ENCODE data around the gene IL21R. TPM values are rescaled to one million over a fixed set of nuclear protein-coding genes. Genes with fewer than 3 reads are reported as not detected.

The IL21R gene
- total RNA-seq, 1 donor from 2014 or later, result 1.6 TPM

DNA sequence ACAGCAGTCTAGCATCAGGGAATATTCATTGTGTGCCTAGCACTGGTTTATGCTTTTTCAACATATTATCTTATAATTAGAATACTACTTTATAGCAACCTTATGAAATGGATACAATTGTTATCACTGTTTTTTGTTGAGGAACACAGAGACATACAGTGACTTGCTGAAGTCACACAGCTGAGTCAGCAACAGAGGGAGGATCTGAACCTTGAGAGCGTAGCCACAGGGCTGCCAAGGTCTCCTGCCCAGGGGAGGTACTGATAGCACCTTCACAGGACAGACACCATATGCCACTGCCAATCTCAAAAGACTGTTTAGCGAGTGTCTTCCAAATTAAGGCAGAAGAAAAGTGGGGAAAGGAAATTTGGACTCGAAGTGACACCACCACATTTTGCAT is 84.8 kb downstream of the IL21R start:
- TF ChIP-seq CTCF (IDR thresholded peaks at IDR 0.05; ENCODE audit: insufficient read depth, low read length, poor library complexity, severe bottlenecking), result no peak
- peaks cover 14% of the 10 kb centered on the region for H3K36me3 ChIP-seq (ENCODE audit: control insufficient read depth, insufficient read depth, low read length)

GRCh38 chr16:27489421-27489820 is 87.4 kb downstream of the IL21R start:
- H3K36me3 ChIP-seq (ENCODE audit: control insufficient read depth, insufficient read depth, low read length), result peaks cover 4% of the 10 kb centered on the region
- H3K4me3 ChIP-seq (ENCODE audit: low read depth, low read length), result no peak overlapping the region
- H3K27me3 ChIP-seq (ENCODE audit: control insufficient read depth, insufficient read depth, low read length), result no peaks in the 10 kb centered on the region
- TF ChIP-seq CTCF (IDR thresholded peaks at IDR 0.05; ENCODE audit: insufficient read depth, low read length, poor library complexity, severe bottlenecking), result no peak
- no peak for DNase-seq (ENCODE audit: low read depth)

More for the DNA sequence above, 84.8 kb downstream of the IL21R start:
- DNase-seq (ENCODE audit: low read depth), result no peak
- Histone ChIP-seq H3K27me3 (ENCODE audit: control insufficient read depth, insufficient read depth, low read length) (no peaks in the 10 kb centered on the region), H3K4me3 (ENCODE audit: low read depth, low read length) (no peak overlapping the region)

- no peak for TF ChIP-seq CTCF (IDR thresholded peaks at IDR 0.05; ENCODE audit: insufficient read depth, low read length, poor library complexity, severe bottlenecking)
Measured at GRCh38 chr16:27489906-27490305, 87.9 kb downstream of the IL21R start.

GRCh38 chr16:27491894-27492587 is 90.1 kb downstream of the IL21R start:
- TF ChIP-seq CTCF (IDR thresholded peaks at IDR 0.05; ENCODE audit: insufficient read depth, low read length, poor library complexity, severe bottlenecking), result no peak
- no peaks in the 10 kb centered on the region for H3K27me3 ChIP-seq (ENCODE audit: control insufficient read depth, insufficient read depth, low read length)
- H3K36me3 ChIP-seq (ENCODE audit: control insufficient read depth, insufficient read depth, low read length), result peaks cover 4% of the 10 kb centered on the region
- no peak overlapping the region for H3K4me3 ChIP-seq (ENCODE audit: low read depth, low read length)
- DNase-seq (ENCODE audit: low read depth), result no peak

More at GRCh38 chr16:27489906-27490305, 87.9 kb downstream of the IL21R start:
- Histone ChIP-seq H3K36me3 (ENCODE audit: control insufficient read depth, insufficient read depth, low read length) (peaks cover 6% of the 10 kb centered on the region), H3K27me3 (ENCODE audit: control insufficient read depth, insufficient read depth, low read length) (no peaks in the 10 kb centered on the region), H3K4me3 (ENCODE audit: low read depth, low read length) (no peak overlapping the region)
- DNase-seq (ENCODE audit: low read depth), result no peak

DNA sequence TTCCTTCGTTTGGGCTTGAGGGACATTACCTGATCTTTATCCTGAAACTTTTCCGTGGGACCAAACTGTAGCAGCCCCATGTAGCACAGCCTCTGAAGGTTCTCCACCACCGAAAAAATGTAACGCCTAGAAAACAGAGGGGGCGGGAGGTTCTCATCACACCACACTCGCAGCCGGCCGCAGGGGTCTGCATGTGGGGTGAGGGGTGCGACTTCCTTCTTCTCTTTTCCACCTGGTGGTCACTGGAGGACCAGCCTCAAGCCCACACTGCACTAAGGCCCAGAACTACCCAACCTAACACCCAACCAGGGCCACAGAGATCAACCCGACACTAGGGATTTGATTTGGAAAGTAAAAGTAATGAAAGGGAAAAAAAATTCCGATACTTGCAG is 90.6 kb downstream of the IL21R start:
- no peaks in the 10 kb centered on the region for H3K27me3 ChIP-seq (ENCODE audit: control insufficient read depth, insufficient read depth, low read length)
- H3K36me3 ChIP-seq (ENCODE audit: control insufficient read depth, insufficient read depth, low read length), result peaks cover 4% of the 10 kb centered on the region
- no peak for TF ChIP-seq CTCF (IDR thresholded peaks at IDR 0.05; ENCODE audit: insufficient read depth, low read length, poor library complexity, severe bottlenecking)
- H3K4me3 ChIP-seq (ENCODE audit: low read depth, low read length), result no peak overlapping the region
- DNase-seq (ENCODE audit: low read depth), result no peak

- no peak for TF ChIP-seq CTCF (IDR thresholded peaks at IDR 0.05; ENCODE audit: insufficient read depth, low read length, poor library complexity, severe bottlenecking)
- Histone ChIP-seq H3K27me3 (ENCODE audit: control insufficient read depth, insufficient read depth, low read length) (no peaks in the 10 kb centered on the region), H3K36me3 (ENCODE audit: control insufficient read depth, insufficient read depth, low read length) (peaks cover 6% of the 10 kb centered on the region), H3K4me3 (ENCODE audit: low read depth, low read length) (no peak overlapping the region)
- no peak for DNase-seq (ENCODE audit: low read depth)
Measured at GRCh38 chr16:27495191-27495590, 93.2 kb downstream of the IL21R start.

All from kidney epithelial cell (primary cell).